ENCODE measurements around the gene PCNP. TPM values are rescaled to one million over a fixed set of nuclear protein-coding genes. Genes with fewer than 3 reads are reported as not detected.
"Not testable (repeated sequence)": the region's sequence is repeated elsewhere in the genome, so short reads cannot be mapped to it uniquely, and the experiment has no call there.

Gene PCNP
- total RNA-seq, 2 donors from 2014 or later, result 63.4 to 83.9 TPM

DNA sequence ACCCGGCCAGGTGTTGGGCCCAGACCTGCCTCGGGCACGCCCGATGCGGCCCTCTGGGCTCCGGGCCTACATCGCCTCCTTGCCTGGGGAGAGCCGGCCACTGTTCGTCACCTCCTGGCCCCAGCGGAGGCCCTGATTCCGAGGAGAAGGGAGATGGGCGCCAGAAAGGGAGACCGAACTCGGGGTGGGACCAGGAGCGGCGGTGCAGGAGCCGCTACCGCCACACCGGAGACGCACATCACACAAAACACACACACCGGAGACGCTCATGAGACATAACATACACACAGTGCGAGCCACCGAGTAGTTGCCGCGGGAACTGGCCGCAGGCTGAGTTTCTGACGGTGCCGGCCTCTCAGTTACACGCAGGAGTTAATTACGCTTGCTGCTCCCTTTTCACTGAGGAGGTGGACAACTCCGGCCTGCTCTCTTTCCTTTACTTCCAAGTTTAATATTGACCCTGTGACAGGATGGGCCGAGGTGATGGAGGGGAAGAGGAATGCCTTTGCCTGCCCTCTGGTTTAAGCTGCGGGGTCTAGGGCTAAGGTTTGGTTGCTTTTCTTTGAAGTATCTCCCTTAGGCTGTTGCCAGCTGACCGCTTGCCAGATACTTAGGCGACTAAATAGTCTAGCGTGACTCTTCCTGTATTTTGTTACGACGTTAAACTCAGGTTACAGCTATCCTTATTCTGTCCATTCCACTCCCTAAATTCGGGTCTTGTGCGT lies 570 bp downstream of the PCNP start:
- DNase-seq (ENCODE audit: low spot score), result peak; percentile 69
- Histone ChIP-seq H3K4me3 (peak overlapping the region; percentile 93 to 97), H3K27ac (peak overlapping the region; percentile 98 to 99), H3K4me1 (peaks cover 0 to 37% of the 10 kb centered on the region in 2 donors), H3K27me3 (no peaks in the 10 kb centered on the region), H3K36me3 (peaks cover 7% of the 10 kb centered on the region), H3K9me3 (no peaks in the 10 kb centered on the region)
- no peak for TF ChIP-seq CTCF (IDR thresholded peaks at IDR 0.05)

GRCh38 chr3:101577286-101577685 lies 3.3 kb downstream of the PCNP start:
- no peak for DNase-seq (ENCODE audit: low spot score)
- peaks cover 0 to 43% of the 10 kb centered on the region in 2 donors for H3K4me1 ChIP-seq
- no peak overlapping the region for H3K4me3 ChIP-seq
- TF ChIP-seq CTCF (IDR thresholded peaks at IDR 0.05), result no peak
- H3K36me3 ChIP-seq, result peaks cover 16% of the 10 kb centered on the region
- peak overlapping the region; percentile 46 to 58 for H3K27ac ChIP-seq
- H3K9me3 ChIP-seq, result no peaks in the 10 kb centered on the region
- no peaks in the 10 kb centered on the region for H3K27me3 ChIP-seq

- TF ChIP-seq CTCF (IDR thresholded peaks at IDR 0.05), result no peak
Measured at GRCh38 chr3:101588616-101589015, 14.6 kb downstream of the PCNP start.

DNA sequence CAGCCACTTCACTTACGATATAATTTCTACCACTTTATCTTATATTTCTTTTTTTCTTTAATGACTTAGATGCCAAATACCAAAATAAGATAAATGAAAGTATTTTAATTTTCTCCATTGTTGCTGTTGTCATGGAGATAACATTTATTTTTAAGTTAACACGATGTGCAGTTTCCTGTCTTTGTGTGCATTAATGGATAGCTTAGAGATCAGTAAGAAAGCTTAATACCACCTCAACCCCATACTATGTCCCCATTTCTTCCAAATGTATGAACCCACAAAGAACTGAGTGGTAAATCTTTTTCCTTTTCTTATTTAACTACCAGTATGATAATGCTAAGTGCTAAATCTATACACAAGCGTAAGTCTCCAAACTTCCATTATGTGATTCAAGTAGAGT lies 17.1 kb downstream of the PCNP start:
- Histone ChIP-seq H3K4me3 (no peak overlapping the region), H3K9me3 (no peaks in the 10 kb centered on the region), H3K27ac (no peak overlapping the region), H3K4me1 (no peaks in the 10 kb centered on the region), H3K36me3 (peaks cover 63% of the 10 kb centered on the region), H3K27me3 (no peaks in the 10 kb centered on the region)
- DNase-seq (ENCODE audit: low spot score), result no peak
- TF ChIP-seq CTCF (IDR thresholded peaks at IDR 0.05), result no peak

More at GRCh38 chr3:101588616-101589015, 14.6 kb downstream of the PCNP start:
- Histone ChIP-seq H3K27ac (no peak overlapping the region), H3K9me3 (no peaks in the 10 kb centered on the region), H3K4me3 (no peak overlapping the region), H3K27me3 (no peaks in the 10 kb centered on the region), H3K4me1 (no peaks in the 10 kb centered on the region), H3K36me3 (peaks cover 56% of the 10 kb centered on the region)
- DNase-seq (ENCODE audit: low spot score), result no peak

DNA sequence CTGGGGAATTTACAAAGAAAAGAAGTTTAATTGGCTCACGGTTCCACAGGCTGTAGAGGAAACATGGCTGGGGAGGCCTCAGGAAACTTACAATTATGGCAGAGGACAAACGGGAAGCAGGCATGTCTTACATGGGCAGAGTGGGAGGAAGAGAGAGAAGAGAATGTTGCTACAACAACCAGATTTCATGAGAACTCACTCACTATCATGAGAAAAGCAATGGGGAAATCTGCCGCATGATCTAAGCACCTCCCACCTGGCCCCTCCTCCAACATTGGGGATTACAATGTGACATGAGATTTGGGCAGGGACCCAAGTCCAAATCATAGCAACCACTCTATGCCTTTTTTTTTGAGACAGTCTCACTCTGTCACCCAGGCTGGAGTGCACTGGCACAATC lies 28.8 kb downstream of the PCNP start:
- H3K27ac ChIP-seq, result no peak overlapping the region
- no peaks in the 10 kb centered on the region for H3K4me1 ChIP-seq
- no peak for TF ChIP-seq CTCF (IDR thresholded peaks at IDR 0.05)
- no peaks in the 10 kb centered on the region for H3K36me3 ChIP-seq
- H3K9me3 ChIP-seq, result no peaks in the 10 kb centered on the region
- no peak for DNase-seq (ENCODE audit: low spot score)
- no peak overlapping the region for H3K4me3 ChIP-seq
- H3K27me3 ChIP-seq, result no peaks in the 10 kb centered on the region

DNA sequence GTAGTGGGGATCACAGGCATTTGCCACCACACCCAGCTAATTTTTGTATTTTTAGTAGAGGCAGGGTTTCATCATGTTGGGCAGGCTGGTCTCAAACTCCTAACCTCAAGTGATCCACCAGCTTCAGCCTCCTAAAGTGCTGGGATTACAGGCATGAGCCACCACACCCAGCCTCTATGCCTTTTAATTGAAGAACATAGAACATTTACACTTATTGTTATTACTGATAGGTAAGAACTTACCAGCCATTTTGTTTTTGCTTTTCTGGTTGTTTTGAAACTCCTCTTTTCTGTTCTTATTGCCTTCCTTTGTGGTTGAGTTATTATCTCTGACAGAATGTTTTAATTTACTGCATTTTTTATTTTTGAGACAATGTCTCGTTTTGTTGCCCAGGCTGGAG lies 29.2 kb downstream of the PCNP start:
- Histone ChIP-seq H3K4me1 (no peaks in the 10 kb centered on the region), H3K27me3 (no peaks in the 10 kb centered on the region), H3K36me3 (no peaks in the 10 kb centered on the region), H3K4me3 (no peak overlapping the region), H3K9me3 (no peaks in the 10 kb centered on the region), H3K27ac (no peak overlapping the region)
- no peak for TF ChIP-seq CTCF (IDR thresholded peaks at IDR 0.05)
- DNase-seq (ENCODE audit: low spot score), result no peak

- not testable (repeated sequence) for H3K4me3 ChIP-seq; H3K27ac ChIP-seq; H3K9me3 ChIP-seq; H3K27me3 ChIP-seq; DNase-seq (ENCODE audit: low spot score); H3K36me3 ChIP-seq; H3K4me1 ChIP-seq
Measured at GRCh38 chr3:101605398-101605797, 31.4 kb downstream of the PCNP start.

All from right atrium auricular region (tissue), 2 donors.